ENCODE measurements around the gene CNKSR3. TPM values are rescaled to one million over a fixed set of nuclear protein-coding genes. Genes with fewer than 3 reads are reported as not detected.

CNKSR3 gene
- total RNA-seq, 2 donors from 2014 or later: 9.3 to 13.2 TPM

GRCh38 chr6:154429711-154430110 is 80.8 kb downstream of the CNKSR3 start:
- 85 to 88% methylated on average over 5 of the region's 5 CpGs for WGBS, 2 donors
- H3K9me3 ChIP-seq: no peaks in the 10 kb centered on the region
- H3K27me3 ChIP-seq: no peaks in the 10 kb centered on the region
- H3K4me1 ChIP-seq: peaks cover 29% of the 10 kb centered on the region
- DNase-seq (no peak), ATAC-seq (no peak)
- TF ChIP-seq CTCF (IDR thresholded peaks at IDR 0.05) (no peak), POLR2A (IDR thresholded peaks at IDR 0.05) (no peak)
- intact Hi-C loops (cut with DNase I): no loop called here
- peak overlapping the region in 1 of 4 donors; percentile 60 for H3K27ac ChIP-seq
- peaks cover 0 to 6% of the 10 kb centered on the region in 2 donors for H3K36me3 ChIP-seq (replicated peaks in 1 of 2; ENCODE audit: insufficient read depth in 1 of 2, low read depth in 2 of 2)
- no peak overlapping the region for H3K4me3 ChIP-seq

GRCh38 chr6:154428897-154429296 is 81.6 kb downstream of the CNKSR3 start:
- peaks cover 25% of the 10 kb centered on the region for H3K4me1 ChIP-seq
- no peak for ATAC-seq
- H3K27me3 ChIP-seq: no peaks in the 10 kb centered on the region
- peaks cover 0 to 6% of the 10 kb centered on the region in 2 donors for H3K36me3 ChIP-seq (replicated peaks in 1 of 2; ENCODE audit: insufficient read depth in 1 of 2, low read depth in 2 of 2)
- 81 to 87% methylated on average over 3 of the region's 3 CpGs for WGBS, 2 donors
- H3K4me3 ChIP-seq: no peak overlapping the region
- H3K27ac ChIP-seq: peak overlapping the region in 1 of 4 donors; percentile 14
- TF ChIP-seq POLR2A (IDR thresholded peaks at IDR 0.05) (no peak), CTCF (IDR thresholded peaks at IDR 0.05) (no peak)
- no peaks in the 10 kb centered on the region for H3K9me3 ChIP-seq
- intact Hi-C loops (cut with DNase I): no loop called here
- DNase-seq: no peak

GRCh38 chr6:154427446-154427845 is 83.0 kb downstream of the CNKSR3 start:
- H3K4me3 ChIP-seq: no peak overlapping the region
- intact Hi-C loops (cut with DNase I): no loop called here
- no peak for DNase-seq
- peak overlapping the region in 1 of 4 donors; percentile 27 for H3K27ac ChIP-seq
- no peak for ATAC-seq
- H3K36me3 ChIP-seq (replicated peaks in 1 of 2; ENCODE audit: insufficient read depth in 1 of 2, low read depth in 2 of 2): peaks cover 0 to 6% of the 10 kb centered on the region in 2 donors
- TF ChIP-seq CTCF (IDR thresholded peaks at IDR 0.05): no peak
- no peak for TF ChIP-seq POLR2A (IDR thresholded peaks at IDR 0.05)
- no peaks in the 10 kb centered on the region for H3K27me3 ChIP-seq
- H3K4me1 ChIP-seq: peaks cover 21% of the 10 kb centered on the region
- no peaks in the 10 kb centered on the region for H3K9me3 ChIP-seq

GRCh38 chr6:154426997-154427396 is 83.5 kb downstream of the CNKSR3 start:
- no peak for ATAC-seq
- TF ChIP-seq POLR2A (IDR thresholded peaks at IDR 0.05): no peak
- TF ChIP-seq CTCF (IDR thresholded peaks at IDR 0.05): no peak
- Histone ChIP-seq H3K4me3 (no peak overlapping the region), H3K36me3 (replicated peaks in 1 of 2; ENCODE audit: insufficient read depth in 1 of 2, low read depth in 2 of 2) (peaks cover 0 to 5% of the 10 kb centered on the region in 2 donors), H3K9me3 (no peaks in the 10 kb centered on the region), H3K27me3 (no peaks in the 10 kb centered on the region), H3K4me1 (peaks cover 21% of the 10 kb centered on the region), H3K27ac (no peak overlapping the region)
- DNase-seq: no peak
- intact Hi-C loops (cut with DNase I): no loop called here
- WGBS, 2 donors: 81 to 100% methylated on average over 1 of the region's 1 CpG

GRCh38 chr6:154425034-154425433 is 85.5 kb downstream of the CNKSR3 start:
- Histone ChIP-seq H3K4me1 (peaks cover 5% of the 10 kb centered on the region), H3K4me3 (no peak overlapping the region), H3K27ac (no peak overlapping the region), H3K27me3 (no peaks in the 10 kb centered on the region), H3K9me3 (no peaks in the 10 kb centered on the region), H3K36me3 (replicated peaks in 1 of 2; ENCODE audit: insufficient read depth in 1 of 2, low read depth in 2 of 2) (peaks cover 0 to 8% of the 10 kb centered on the region in 2 donors)
- 82 to 89% methylated on average over 4 of the region's 4 CpGs for WGBS, 2 donors
- no peak for DNase-seq
- intact Hi-C loops (cut with DNase I): no loop called here
- TF ChIP-seq CTCF (IDR thresholded peaks at IDR 0.05) (no peak), POLR2A (IDR thresholded peaks at IDR 0.05) (no peak)
- no peak for ATAC-seq

Measured in body of pancreas (tissue), 4 donors.